ENCODE results near the gene TCAP. TPM values are rescaled to one million over a fixed set of nuclear protein-coding genes. Genes with fewer than 3 reads are reported as not detected.
"Not testable (repeated sequence)": the region's sequence is repeated elsewhere in the genome, so short reads cannot be mapped to it uniquely, and the experiment has no call there.

Gene TCAP
- total RNA-seq, 4 donors from 2014 or later: 0.25 to 3.6 (median 1.5) TPM

DNA sequence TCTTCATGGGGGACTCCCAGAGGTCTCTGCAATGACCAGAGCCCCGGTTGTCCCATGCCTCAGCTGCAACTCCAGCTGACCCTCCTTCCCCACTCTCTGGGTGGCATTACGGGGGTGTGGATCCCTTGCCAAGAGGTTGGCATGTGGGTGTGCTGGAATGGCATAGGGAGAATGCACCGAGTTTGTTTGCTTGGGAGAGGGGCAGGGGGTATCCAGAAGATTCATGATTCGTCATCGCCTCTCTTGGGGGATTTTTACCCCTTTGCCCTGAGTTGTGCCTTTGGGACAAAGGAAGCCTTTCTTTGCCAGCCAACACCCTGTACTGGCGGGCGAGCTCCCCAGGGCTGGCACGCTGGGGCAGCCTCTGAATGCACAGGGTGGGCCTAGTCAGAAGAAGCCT lies 41.2 kb downstream of the TCAP start:
- no peaks in the 10 kb centered on the region for H3K9me3 ChIP-seq
- H3K27me3 ChIP-seq: no peaks in the 10 kb centered on the region
- H3K27ac ChIP-seq: peak overlapping the region in 2 of 4 donors; percentile 45 to 55
- no peak for ATAC-seq
- H3K4me1 ChIP-seq: peaks cover 0 to 48% (median 10%) of the 10 kb centered on the region in 3 donors
- 63% methylated on average over 2 of the region's 8 CpGs; no CpG with 5 or more reads in 1 of the 2 donors for WGBS, 2 donors (ENCODE audit: low coverage in 1 of 2)
- peaks cover 0 to 47% of the 10 kb centered on the region in 2 donors for H3K36me3 ChIP-seq
- TF ChIP-seq EP300 (IDR thresholded peaks at IDR 0.05) (no peak), POLR2A (IDR thresholded peaks at IDR 0.05) (no peak)
- TF ChIP-seq, protein P1, sequence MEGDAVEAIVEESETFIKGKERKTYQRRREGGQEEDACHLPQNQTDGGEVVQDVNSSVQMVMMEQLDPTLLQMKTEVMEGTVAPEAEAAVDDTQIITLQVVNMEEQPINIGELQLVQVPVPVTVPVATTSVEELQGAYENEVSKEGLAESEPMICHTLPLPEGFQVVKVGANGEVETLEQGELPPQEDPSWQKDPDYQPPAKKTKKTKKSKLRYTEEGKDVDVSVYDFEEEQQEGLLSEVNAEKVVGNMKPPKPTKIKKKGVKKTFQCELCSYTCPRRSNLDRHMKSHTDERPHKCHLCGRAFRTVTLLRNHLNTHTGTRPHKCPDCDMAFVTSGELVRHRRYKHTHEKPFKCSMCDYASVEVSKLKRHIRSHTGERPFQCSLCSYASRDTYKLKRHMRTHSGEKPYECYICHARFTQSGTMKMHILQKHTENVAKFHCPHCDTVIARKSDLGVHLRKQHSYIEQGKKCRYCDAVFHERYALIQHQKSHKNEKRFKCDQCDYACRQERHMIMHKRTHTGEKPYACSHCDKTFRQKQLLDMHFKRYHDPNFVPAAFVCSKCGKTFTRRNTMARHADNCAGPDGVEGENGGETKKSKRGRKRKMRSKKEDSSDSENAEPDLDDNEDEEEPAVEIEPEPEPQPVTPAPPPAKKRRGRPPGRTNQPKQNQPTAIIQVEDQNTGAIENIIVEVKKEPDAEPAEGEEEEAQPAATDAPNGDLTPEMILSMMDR (IDR thresholded peaks at IDR 0.05): no peak
- H3K4me3 ChIP-seq: no peak overlapping the region

DNA sequence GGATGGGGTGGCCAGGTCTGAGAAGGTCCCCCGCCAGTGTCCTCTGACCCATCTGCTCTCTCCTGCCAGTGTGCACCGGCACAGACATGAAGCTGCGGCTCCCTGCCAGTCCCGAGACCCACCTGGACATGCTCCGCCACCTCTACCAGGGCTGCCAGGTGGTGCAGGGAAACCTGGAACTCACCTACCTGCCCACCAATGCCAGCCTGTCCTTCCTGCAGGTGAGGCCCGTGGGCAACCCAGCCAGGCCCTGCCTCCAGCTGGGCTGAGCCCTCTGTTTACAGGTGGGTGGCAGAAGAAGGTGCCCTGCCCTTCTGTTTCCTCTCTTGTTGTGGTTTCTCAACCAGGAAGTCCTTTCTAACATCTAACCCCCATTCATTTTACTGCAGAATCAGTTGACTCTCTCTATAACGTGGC lies 41.8 kb downstream of the TCAP start:
- no peak for ATAC-seq
- TF ChIP-seq POLR2AphosphoS5 (IDR thresholded peaks at IDR 0.05) (no peak), POLR2A (IDR thresholded peaks at IDR 0.05) (no peak), EP300 (IDR thresholded peaks at IDR 0.05) (no peak)
- TF ChIP-seq, protein P1 (IDR thresholded peaks at IDR 0.05): no peak
- Histone ChIP-seq H3K36me3 (peaks cover 0 to 53% of the 10 kb centered on the region in 2 donors), H3K27ac (peak overlapping the region in 2 of 4 donors; percentile 44 to 45), H3K9me3 (no peaks in the 10 kb centered on the region), H3K27me3 (no peaks in the 10 kb centered on the region), H3K4me3 (no peak overlapping the region), H3K4me1 (peaks cover 0 to 42% (median 5%) of the 10 kb centered on the region in 3 donors)
- 67 to 100% methylated on average over 1 of the region's 7 CpGs for WGBS, 2 donors (ENCODE audit: low coverage in 1 of 2)

- Histone ChIP-seq H3K27ac (no peak overlapping the region), H3K36me3 (peaks cover 0 to 78% of the 10 kb centered on the region in 2 donors), H3K4me1 (peaks cover 0 to 17% (median 4%) of the 10 kb centered on the region in 3 donors), H3K27me3 (no peaks in the 10 kb centered on the region), H3K9me3 (no peaks in the 10 kb centered on the region), H3K4me3 (no peak overlapping the region)
- ATAC-seq: no peak
- TF ChIP-seq, protein P1 (IDR thresholded peaks at IDR 0.05): no peak
- TF ChIP-seq POLR2AphosphoS5 (IDR thresholded peaks at IDR 0.05): no peak
- no peak for TF ChIP-seq EP300 (IDR thresholded peaks at IDR 0.05)
- no peak for TF ChIP-seq POLR2A (IDR thresholded peaks at IDR 0.05)
- 91% methylated on average over 7 of the region's 14 CpGs; no CpG with 5 or more reads in 1 of the 2 donors for WGBS, 2 donors (ENCODE audit: low coverage in 1 of 2)
Observed at GRCh38 chr17:39709319-39709997, 44.3 kb downstream of the TCAP start.

DNA sequence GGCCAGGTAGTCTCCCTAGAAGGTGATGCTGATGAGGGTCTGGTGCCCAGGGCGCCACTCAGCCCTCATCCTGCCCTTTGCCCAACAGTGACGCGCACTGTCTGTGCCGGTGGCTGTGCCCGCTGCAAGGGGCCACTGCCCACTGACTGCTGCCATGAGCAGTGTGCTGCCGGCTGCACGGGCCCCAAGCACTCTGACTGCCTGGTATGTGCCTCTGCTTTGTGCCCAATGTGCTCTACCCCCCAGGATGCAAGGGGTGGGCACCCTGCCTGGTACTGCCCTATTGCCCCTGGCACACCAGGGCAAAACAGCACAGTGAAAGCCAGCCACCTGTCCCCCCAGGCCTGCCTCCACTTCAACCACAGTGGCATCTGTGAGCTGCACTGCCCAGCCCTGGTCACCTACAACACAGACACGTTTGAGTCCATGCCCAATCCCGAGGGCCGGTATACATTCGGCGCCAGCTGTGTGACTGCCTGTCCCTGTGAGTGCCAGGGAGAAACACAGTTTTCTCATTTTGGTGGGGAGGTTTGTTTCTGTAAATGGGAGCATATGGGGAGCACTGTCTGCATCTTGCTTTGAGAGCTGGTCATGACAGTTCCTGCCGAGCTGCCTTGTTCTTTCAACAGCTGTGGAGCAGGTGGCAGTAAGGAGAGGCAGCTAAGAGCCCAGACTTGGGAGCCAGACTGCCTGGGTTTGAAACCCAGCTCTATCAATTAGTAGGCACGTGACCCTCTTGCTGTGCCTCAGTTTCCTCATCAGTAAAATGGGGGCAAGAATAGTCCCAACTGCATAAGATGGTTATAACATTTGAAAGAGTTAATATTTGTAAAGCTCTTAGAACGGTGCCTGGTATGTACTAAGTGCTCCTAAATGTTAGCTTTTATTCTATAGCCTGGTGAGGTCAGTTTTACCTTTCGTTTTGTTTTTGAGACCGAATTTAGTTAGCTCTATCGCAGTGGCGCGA lies 45.1 kb downstream of the TCAP start:
- Histone ChIP-seq H3K27ac (no peak overlapping the region), H3K9me3 (no peaks in the 10 kb centered on the region), H3K36me3 (peaks cover 0 to 86% of the 10 kb centered on the region in 2 donors), H3K4me3 (no peak overlapping the region), H3K27me3 (no peaks in the 10 kb centered on the region), H3K4me1 (peaks cover 0 to 9% (median 1%) of the 10 kb centered on the region in 3 donors)
- ATAC-seq: no peak
- TF ChIP-seq POLR2AphosphoS5 (IDR thresholded peaks at IDR 0.05): no peak
- 88 to 91% methylated on average over 6 to 10 of the region's 20 CpGs for WGBS, 2 donors (ENCODE audit: low coverage in 1 of 2)

- H3K4me3 ChIP-seq, H3K27ac ChIP-seq, H3K9me3 ChIP-seq, H3K27me3 ChIP-seq, H3K4me1 ChIP-seq, ATAC-seq: not testable (repeated sequence)
- H3K36me3 ChIP-seq: peaks cover 0 to 94% of the 10 kb centered on the region in 2 donors
- WGBS, 2 donors (ENCODE audit: low coverage in 1 of 2): 78 to 100% methylated on average over 4 to 11 of the region's 11 CpGs
Observed at GRCh38 chr17:39711071-39711470, 45.9 kb downstream of the TCAP start.

All from gastroesophageal sphincter (tissue), 4 donors.